Upper lobe of left lung (tissue), 4 donors: Measurements from ENCODE around the gene SLC44A5.

Source experiments
- CTCF ChIP-seq, 6 experiments: fragments of 450-650 bp in 4 of 6; fragments of 200-600 bp in 2 of 6; sonication (generic) in 2 of 6; IDR thresholded peaks; one replicate each; pipeline ENCODE4 v1.5.1; 2016 to 2019; ENCODE audit warnings: antibody characterized with exemption in 6 of 6
- POLR2A ChIP-seq, 4 donors: fragments of 450-650 bp; IDR thresholded peaks; one replicate each; pipeline ENCODE4 v1.5.1; 2016 to 2017; ENCODE audit warnings: antibody characterized with exemption in 4 of 4, mild to moderate bottlenecking in 2 of 4

- TF ChIP-seq CTCF (IDR thresholded peaks at IDR 0.05) (no peak), POLR2A (IDR thresholded peaks at IDR 0.05) (no peak)
These were observed 269.4 kb downstream of the SLC44A5 start for GRCh38 chr1:75341537-75341936.
